ENCODE measurements around the gene OGFOD2. TPM values are rescaled to one million over a fixed set of nuclear protein-coding genes. Genes with fewer than 3 reads are reported as not detected.

Gene OGFOD2
- total RNA-seq, 1 donor from 2014 or later = 7.6 TPM

GRCh38 chr12:122976648-122976975, 1.6 kb downstream of the OGFOD2 start:
- DNase-seq (ENCODE audit: low read depth in 2 of 2) = no peak

DNA sequence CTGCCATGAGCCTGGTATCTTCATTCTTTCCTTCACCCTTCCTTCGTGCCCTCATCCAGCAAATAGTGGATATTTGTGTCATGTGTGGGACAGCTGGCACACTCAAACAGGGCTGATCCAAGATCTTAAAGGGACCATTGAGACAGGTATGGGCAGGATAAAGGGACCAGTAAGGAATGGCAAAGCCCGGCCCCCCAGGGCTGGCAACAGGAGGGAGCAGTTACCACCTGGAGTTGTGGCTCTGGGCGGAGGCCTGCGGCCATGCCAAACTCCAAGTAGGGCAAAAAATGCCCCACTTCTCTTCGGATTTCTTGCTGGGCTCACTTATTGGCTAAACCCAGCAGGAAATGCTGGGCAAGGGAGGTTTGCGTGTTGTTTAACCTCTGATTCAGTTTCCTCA, 2.1 kb downstream of the OGFOD2 start:
- no peak for DNase-seq (ENCODE audit: low read depth in 2 of 2)

DNA sequence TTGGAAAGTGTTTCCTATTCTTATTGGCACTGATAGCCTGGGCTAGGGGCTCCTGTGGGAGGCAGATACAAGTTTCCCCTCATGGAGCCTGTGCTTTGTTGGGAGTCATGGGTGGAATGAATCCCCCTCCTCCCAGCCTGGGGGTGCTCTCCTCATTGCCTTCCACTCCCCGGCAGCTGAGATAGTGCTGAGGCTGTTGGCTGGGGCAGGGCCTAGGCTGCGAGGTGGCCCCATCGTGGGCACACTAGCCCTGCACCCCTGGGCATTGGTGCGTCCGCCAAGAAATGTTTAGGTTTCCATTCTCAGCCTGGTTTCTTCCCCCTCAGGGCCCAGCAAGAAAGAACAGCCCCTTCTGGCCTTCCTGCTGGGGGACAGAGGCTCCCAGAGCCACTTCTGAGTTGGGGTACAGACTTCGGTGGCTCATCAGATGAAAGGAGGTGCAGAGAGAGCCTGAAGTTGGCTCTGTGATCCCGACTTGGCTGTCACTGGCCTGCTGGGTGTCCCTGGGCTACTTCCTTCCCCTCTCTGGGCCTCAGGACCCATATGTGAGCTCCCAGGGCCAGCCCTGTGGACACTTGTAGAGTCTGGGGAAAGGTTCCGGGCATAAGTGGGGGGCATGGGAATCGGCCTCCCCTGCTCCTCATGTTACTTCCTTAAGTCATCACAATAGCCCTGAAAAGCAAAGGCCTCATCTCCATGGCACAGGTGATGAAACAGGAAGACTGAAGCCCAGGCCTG, 2.8 kb downstream of the OGFOD2 start:
- no peak for DNase-seq (ENCODE audit: low read depth in 2 of 2)

- DNase-seq (ENCODE audit: low read depth in 2 of 2) = no peak
These were observed 3.5 kb downstream of the OGFOD2 start for GRCh38 chr12:122978507-122978955.

- no peak for DNase-seq (ENCODE audit: low read depth in 2 of 2)
These were observed 4.2 kb downstream of the OGFOD2 start for GRCh38 chr12:122979001-122979907.

- no peak for DNase-seq (ENCODE audit: low read depth in 2 of 2)
These were observed 4.8 kb downstream of the OGFOD2 start for GRCh38 chr12:122979908-122980182.

DNA sequence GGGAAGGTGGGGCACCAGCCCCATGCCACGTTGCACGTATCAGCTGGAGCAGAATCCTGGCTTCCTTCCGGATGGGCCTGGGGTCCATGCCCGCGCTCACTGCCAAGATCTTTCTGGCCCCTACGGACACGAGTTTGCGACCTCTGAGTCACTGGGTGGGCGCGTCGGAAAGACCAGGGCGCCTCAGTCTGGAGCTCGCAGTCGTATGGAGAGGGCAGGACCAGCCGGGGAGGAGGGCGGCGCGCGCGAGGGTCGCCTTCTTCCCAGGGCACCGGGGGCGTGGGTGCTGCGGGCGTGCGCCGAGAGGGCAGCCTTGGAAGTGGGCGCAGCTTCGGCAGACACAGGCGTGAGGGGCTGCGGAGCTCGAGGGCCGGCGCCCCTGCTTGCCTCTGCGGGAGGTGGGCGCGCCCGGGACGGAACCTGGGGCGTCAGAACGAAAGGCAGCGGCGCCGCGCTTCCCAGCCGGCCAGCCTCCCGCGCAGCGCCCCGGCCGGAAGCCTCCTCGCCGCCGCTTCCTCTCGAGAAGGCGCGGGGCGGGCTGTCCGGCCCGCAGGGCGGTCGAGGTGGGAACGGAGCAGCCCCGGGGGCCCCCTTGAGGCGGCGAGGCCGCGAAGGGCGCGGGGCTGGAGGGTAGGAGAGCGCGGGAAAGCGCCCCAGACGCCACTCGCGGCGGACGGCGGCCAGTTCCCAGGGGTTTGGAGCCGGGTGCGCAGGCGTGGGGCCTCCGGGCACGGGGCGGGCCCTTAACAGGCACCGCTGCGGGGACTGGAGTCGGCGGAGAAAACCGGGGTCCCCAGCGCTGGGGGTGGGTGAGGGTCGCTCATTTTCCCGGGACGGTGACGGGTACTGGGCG, 5.4 kb downstream of the OGFOD2 start, which contains the start of gene ARL6IP4:
ARL6IP4 (plus strand) TSS at position 499 of the 853 bp plus-strand sequence. CDS start 459 bp downstream, outside the sequence.
- peak in 1 of 2 donors; percentile 78 for DNase-seq (ENCODE audit: low read depth in 2 of 2)

DNA sequence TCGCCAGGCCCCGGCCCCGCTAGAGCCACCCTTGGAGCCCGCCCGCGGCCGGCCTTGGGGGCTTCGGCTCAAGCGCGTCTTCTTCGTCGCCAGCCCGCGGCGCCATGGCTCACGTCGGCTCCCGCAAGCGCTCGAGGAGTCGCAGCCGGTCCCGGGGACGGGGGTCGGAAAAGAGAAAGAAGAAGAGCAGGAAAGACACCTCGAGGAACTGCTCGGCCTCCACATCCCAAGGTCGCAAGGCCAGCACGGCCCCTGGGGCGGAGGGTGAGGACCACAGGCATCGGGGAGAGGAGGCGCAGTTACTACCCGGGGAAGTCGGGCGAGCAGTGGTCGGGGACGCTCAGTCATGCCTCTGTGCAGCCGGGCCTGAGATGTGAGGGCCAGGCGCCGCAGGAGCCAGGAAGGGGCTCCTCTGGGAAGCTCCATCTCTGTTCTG, 6.0 kb downstream of the OGFOD2 start:
- peak in 1 of 2 donors; percentile 38 for DNase-seq (ENCODE audit: low read depth in 2 of 2)

- no peak for DNase-seq (ENCODE audit: low read depth in 2 of 2)
These were observed 6.8 kb downstream of the OGFOD2 start for GRCh38 chr12:122981587-122982476.

DNA sequence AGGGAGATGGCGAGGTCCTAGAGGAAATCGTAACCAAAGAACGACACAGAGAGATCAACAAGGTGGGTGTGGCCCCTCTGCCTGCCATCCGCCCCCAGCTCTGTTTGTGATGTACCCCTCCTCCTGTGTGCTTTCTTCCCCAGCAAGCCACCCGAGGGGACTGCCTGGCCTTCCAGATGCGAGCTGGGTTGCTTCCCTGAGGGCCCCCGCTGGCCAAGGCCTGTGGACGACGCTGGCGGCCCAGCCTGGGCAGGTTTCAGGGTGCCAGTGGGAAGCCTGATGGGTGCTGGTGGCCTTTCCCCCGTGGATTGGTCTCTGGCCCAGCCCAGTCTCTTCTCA, 7.4 kb downstream of the OGFOD2 start:
- DNase-seq (ENCODE audit: low read depth in 2 of 2) = no peak

- no peak for DNase-seq (ENCODE audit: low read depth in 2 of 2)
These were observed 8.1 kb downstream of the OGFOD2 start for GRCh38 chr12:122982963-122983788.

- DNase-seq (ENCODE audit: low read depth in 2 of 2) = peak in 1 of 2 donors; percentile 41
These were observed 8.9 kb downstream of the OGFOD2 start for GRCh38 chr12:122983789-122984515.

- DNase-seq (ENCODE audit: low read depth in 2 of 2) = peak in 1 of 2 donors; percentile 25
These were observed 9.7 kb downstream of the OGFOD2 start for GRCh38 chr12:122984612-122985337.

DNA sequence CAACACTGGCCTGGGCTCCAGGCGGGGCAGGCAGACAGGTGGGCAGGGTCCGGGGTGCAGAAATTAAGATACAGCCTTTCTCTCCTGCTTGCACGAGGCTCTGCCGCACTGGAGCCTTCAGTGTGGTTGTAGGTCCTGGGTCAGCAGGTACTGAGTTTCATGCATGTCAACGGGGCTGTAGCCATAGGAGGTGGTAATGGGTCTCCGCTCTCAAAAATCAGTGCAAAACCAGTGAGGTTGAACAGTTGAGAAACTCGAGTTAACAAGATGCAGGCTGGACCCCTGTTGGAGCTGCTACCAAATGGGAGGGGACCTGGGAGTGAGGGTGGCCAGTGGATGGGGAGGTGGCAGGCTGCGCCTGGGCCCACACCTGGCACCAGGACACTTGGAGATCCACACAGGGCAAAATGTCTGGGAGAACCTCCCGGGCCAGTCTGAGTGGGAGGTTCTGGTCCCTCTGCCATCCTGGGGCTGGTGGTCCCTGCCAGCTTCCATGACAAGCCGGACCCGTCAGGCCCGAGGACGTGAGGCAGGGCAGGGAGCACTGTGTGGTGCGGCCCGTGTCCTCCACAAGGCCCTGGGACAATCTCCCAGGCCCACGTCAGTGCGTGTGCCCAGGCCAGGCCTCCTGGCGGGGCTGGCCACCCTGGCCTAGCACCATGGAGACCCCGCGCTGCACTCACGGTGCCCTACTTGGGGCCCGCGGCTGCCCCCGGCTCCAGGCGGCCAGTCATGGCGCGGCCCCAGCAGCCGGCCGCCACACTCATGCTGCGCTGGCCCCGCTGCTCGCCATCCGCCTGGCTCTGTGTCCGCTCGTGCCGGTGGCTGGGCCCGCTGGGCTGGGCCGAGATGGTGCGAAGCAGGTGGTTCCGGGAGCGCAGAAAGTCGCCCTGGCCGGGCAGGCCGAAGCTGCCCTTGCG, 10.6 kb downstream of the OGFOD2 start:
- DNase-seq (ENCODE audit: low read depth in 2 of 2) = no peak

- DNase-seq (ENCODE audit: low read depth in 2 of 2) = no peak
These were observed 11.3 kb downstream of the OGFOD2 start for GRCh38 chr12:122986258-122986871.

DNA sequence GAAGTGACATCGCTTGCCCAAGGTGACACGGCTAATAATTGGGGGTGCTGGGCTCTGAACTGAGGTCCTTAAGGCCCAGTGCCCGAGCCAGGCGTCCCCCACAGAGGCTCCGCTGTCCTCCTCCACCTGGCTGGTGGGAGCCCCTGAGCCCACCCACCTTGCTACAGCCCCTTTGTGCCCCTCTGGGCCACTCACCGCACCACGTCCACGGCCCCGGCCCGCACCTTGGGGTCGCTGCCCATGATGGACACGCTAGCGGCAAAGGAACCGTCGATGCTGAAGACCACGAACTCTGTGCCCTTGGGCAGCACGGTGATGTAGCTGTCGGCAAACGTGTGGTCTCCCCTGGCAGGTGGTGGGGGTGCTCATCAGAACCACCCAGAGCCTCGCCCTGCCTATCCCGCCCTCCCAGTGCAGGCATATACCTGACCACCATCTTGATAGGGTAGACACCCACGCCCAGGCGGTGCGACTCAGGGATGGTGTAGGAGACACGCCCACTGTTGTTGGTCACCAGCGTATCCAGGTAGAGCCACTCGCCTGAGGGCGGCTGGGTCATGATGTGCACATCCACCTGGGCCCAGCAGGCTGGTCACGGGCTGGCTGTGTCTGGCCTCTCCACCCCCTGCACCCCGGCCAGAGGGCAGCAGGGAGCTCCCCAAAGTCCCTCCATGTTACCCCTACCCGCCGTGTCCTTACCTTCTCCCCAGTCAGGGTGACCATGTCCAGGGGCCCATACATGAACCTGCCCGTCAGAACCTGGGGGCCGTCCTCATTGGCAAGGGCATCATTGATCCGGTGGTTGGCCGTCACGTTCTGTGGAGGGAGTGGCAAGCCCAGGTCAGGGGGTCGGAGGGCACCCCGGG, 12.3 kb downstream of the OGFOD2 start:
- no peak for DNase-seq (ENCODE audit: low read depth in 2 of 2)
